Rectal smooth muscle tissue (tissue), 1 donor: ENCODE results near the gene VSIG10.

Experiments used
- H3K27ac ChIP-seq: one replicate; pipeline ENCODE4 v1.7.0; 2013; ENCODE audit warnings: low read depth, low read length, inconsistent platforms
- H3K27me3 ChIP-seq: one replicate; pipeline ENCODE4 v1.7.0; 2013; ENCODE audit warnings: low read length; ENCODE audit not compliant: control insufficient read depth, insufficient read depth
- H3K36me3 ChIP-seq: one replicate; pipeline ENCODE4 v1.7.0; 2013; ENCODE audit warnings: low read length; ENCODE audit not compliant: control insufficient read depth, insufficient read depth
- H3K4me1 ChIP-seq: one replicate; pipeline ENCODE4 v1.7.0; 2013; ENCODE audit warnings: low read length; ENCODE audit not compliant: control insufficient read depth, insufficient read depth
- H3K4me3 ChIP-seq: one replicate; pipeline ENCODE4 v1.7.0; 2013; ENCODE audit warnings: low read length
- H3K9ac ChIP-seq: one replicate; pipeline ENCODE4 v1.7.0; 2013; ENCODE audit warnings: low read length

The VSIG10 gene

GRCh38 chr12:118015944-118016343, 87.9 kb downstream of the VSIG10 start:
- peak overlapping the region; percentile 96 for H3K4me3 ChIP-seq
- H3K27me3 ChIP-seq, result no peaks in the 10 kb centered on the region
- H3K36me3 ChIP-seq, result peaks cover 4% of the 10 kb centered on the region
- H3K9ac ChIP-seq, result no peak overlapping the region
- H3K4me1 ChIP-seq, result peaks cover 6% of the 10 kb centered on the region
- H3K27ac ChIP-seq, result no peak overlapping the region

- Histone ChIP-seq H3K4me3 (no peak overlapping the region), H3K9ac (no peak overlapping the region), H3K36me3 (peaks cover 4% of the 10 kb centered on the region)
Measured at GRCh38 chr12:118015306-118015705, 88.5 kb downstream of the VSIG10 start.

More at GRCh38 chr12:118015306-118015705, 88.5 kb downstream of the VSIG10 start:
- H3K4me1 ChIP-seq, result peaks cover 6% of the 10 kb centered on the region
- H3K27ac ChIP-seq, result no peak overlapping the region
- H3K27me3 ChIP-seq, result no peaks in the 10 kb centered on the region
